SK-N-SH (cell line): ENCODE data around the gene IGSF9. TPM values are rescaled to one million over a fixed set of nuclear protein-coding genes. Genes with fewer than 3 reads are reported as not detected.

Experiments
- CTCF ChIA-PET: fragments of 300-600, 350-600 bp; formaldehyde crosslinking; extraction: SDS; loops from one replicate; lab custom pipeline; 2021; lab: Yijun Ruan, JAX
- POLR2A ChIA-PET: fragments of 350-600 bp; sonication (Branson Sonifier 250); formaldehyde crosslinking; extraction: SDS; loops from one replicate; lab custom pipeline; 2020; ENCODE audit warnings: antibody characterized with exemption, inconsistent platforms; lab: Yijun Ruan, JAX
- DNase-seq: peaks from one replicate; pipeline ENCODE4 v3.0.0; 2012
- H2AFZ ChIP-seq: fragments of 200-600 bp; sonication (generic); 2 replicates; pipeline ENCODE4 v1.8.1; 2016; ENCODE audit warnings: antibody characterized with exemption, mild to moderate bottlenecking, low read depth
- H3F3A ChIP-seq: fragments of 200-600 bp; sonication (generic); replicated peaks from 2 replicates; pipeline ENCODE3; 2016; ENCODE audit warnings: antibody characterized with exemption, mild to moderate bottlenecking; ENCODE audit not compliant: insufficient read depth
- H3K27ac ChIP-seq, 2 experiments: fragments of 200-500 bp in 1 of 2; fragments of 200-600 bp in 1 of 2; sonication (Bioruptor generic) in 1 of 2; sonication (generic), shearing (Covaris generic) in 1 of 2; 2 replicates each; pipeline versions ENCODE4 v1.5.1 to v1.6.1; 2014 to 2016; ENCODE audit warnings: low read depth in 2 of 2, inconsistent platforms in 1 of 2, low read length in 1 of 2, mild to moderate bottlenecking in 1 of 2, mixed read lengths in 1 of 2
- H3K27me3 ChIP-seq: fragments of 200-600 bp; sonication (generic), shearing (Covaris generic); 2 replicates; pipeline ENCODE4 v1.6.1; 2016; ENCODE audit warnings: mixed run types; ENCODE audit not compliant: insufficient read depth
- H3K36me3 ChIP-seq, 2 experiments: fragments of 200-500 bp in 1 of 2; fragments of 200-600 bp in 1 of 2; sonication (Bioruptor generic) in 1 of 2; sonication (generic) in 1 of 2; replicated peaks in 1 of 2; 2 replicates each; pipeline versions ENCODE3 to v1.5.1; 2014 to 2016; ENCODE audit warnings: low read length in 1 of 2, mild to moderate bottlenecking in 1 of 2; ENCODE audit not compliant: insufficient read depth in 2 of 2, control insufficient read depth in 1 of 2
- H3K4me1 ChIP-seq, 2 experiments: fragments of 200-500 bp in 1 of 2; fragments of 200-600 bp in 1 of 2; sonication (Bioruptor generic) in 1 of 2; sonication (generic), shearing (Covaris generic) in 1 of 2; 2 replicates each; pipeline versions ENCODE4 v1.5.1 to v1.6.1; 2014 to 2016; ENCODE audit warnings: low read depth in 1 of 2, low read length in 1 of 2, mixed run types in 1 of 2; ENCODE audit not compliant: insufficient read depth in 2 of 2, control insufficient read depth in 1 of 2
- H3K4me2 ChIP-seq: fragments of 200-600 bp; sonication (generic), shearing (Covaris generic); 2 replicates; pipeline ENCODE4 v1.6.1; 2017; ENCODE audit warnings: mixed run types
- H3K4me3 ChIP-seq, 2 experiments: fragments of 200-500 bp in 1 of 2; fragments of 200-600 bp in 1 of 2; sonication (Bioruptor generic) in 1 of 2; sonication (generic), shearing (Covaris generic) in 1 of 2; 2 replicates each; pipeline versions ENCODE4 v1.5.1 to v1.8.1; 2014 to 2016; ENCODE audit warnings: low read depth in 2 of 2, inconsistent platforms in 1 of 2, low read length in 1 of 2, mild to moderate bottlenecking in 1 of 2, mixed read lengths in 1 of 2, moderate library complexity in 1 of 2
- H3K79me2 ChIP-seq: fragments of 200-600 bp; sonication (generic); 2 replicates; pipeline ENCODE4 v1.8.1; 2017; ENCODE audit warnings: mild to moderate bottlenecking; ENCODE audit not compliant: insufficient read depth
- H3K9ac ChIP-seq: fragments of 200-600 bp; sonication (generic); 2 replicates; pipeline ENCODE4 v1.6.1; 2017; ENCODE audit warnings: mixed run types
- H3K9me2 ChIP-seq: fragments of 200-600 bp; sonication (generic); 2 replicates; pipeline ENCODE4 v1.6.1; 2017; ENCODE audit warnings: mixed run types
- H3K9me3 ChIP-seq: fragments of 200-600 bp; sonication (generic); 2 replicates; pipeline ENCODE4 v1.6.1; 2017; ENCODE audit warnings: mixed run types, mild to moderate bottlenecking, moderate library complexity
- H4K20me1 ChIP-seq: fragments of 200-600 bp; sonication (generic); 2 replicates; pipeline ENCODE4 v1.6.1; 2017; ENCODE audit warnings: mild to moderate bottlenecking, mixed run types; ENCODE audit not compliant: insufficient read depth
- MXI1 ChIP-seq: IDR thresholded peaks from 2 replicates; pipeline ENCODE4 v1.6.1; 2012; ENCODE audit warnings: mild to moderate bottlenecking, low read depth, low read length, improper control_type of control experiment
- POLR2AphosphoS5 ChIP-seq: IDR thresholded peaks from 2 replicates; pipeline ENCODE4 v1.6.1; 2012; ENCODE audit warnings: low read depth, low read length
- TCF12 ChIP-seq: IDR thresholded peaks from 2 replicates; pipeline ENCODE4 v1.4.0; 2012
- YY1 ChIP-seq: IDR thresholded peaks from 2 replicates; pipeline ENCODE4 v1.4.0; 2012; ENCODE audit warnings: low read depth, mild to moderate bottlenecking
- WGBS: methylation state at CpG from one replicate; pipeline ENCODE4 v1.1.6; 2017; ENCODE audit warnings: low lambda C conversion rate; 5-methylcytosine and 5-hydroxymethylcytosine counted together
- polyA plus RNA-seq, 3 experiments: library from polyadenylated mRNA; depleted of rRNA; stranded (reverse); fragments of >200 nt; gene quantifications; 2 replicates each; pipeline ENCODE4 v1.2.3, GENCODE V29; 2012
- TF ChIP-seq, protein P1 (sequence below): IDR thresholded peaks from 2 replicates; pipeline ENCODE4 v1.6.1; 2012; ENCODE audit warnings: mild to moderate bottlenecking, low read depth, low read length, moderate library complexity
- TF ChIP-seq, protein P2 (sequence below): fragments of 150-350 bp; IDR thresholded peaks from 2 replicates; pipeline ENCODE4 v1.6.1; 2017; ENCODE audit warnings: antibody characterized with exemption, low read length, low read depth, borderline replicate concordance
- TF ChIP-seq, protein P3 (sequence below): IDR thresholded peaks from 2 replicates; pipeline ENCODE4 v1.4.0; 2012; ENCODE audit warnings: low read depth

Gene IGSF9
- polyA plus RNA-seq, 1 of the 3 experiments (the other 2 are of a cell fraction), result 2.4 TPM

DNA sequence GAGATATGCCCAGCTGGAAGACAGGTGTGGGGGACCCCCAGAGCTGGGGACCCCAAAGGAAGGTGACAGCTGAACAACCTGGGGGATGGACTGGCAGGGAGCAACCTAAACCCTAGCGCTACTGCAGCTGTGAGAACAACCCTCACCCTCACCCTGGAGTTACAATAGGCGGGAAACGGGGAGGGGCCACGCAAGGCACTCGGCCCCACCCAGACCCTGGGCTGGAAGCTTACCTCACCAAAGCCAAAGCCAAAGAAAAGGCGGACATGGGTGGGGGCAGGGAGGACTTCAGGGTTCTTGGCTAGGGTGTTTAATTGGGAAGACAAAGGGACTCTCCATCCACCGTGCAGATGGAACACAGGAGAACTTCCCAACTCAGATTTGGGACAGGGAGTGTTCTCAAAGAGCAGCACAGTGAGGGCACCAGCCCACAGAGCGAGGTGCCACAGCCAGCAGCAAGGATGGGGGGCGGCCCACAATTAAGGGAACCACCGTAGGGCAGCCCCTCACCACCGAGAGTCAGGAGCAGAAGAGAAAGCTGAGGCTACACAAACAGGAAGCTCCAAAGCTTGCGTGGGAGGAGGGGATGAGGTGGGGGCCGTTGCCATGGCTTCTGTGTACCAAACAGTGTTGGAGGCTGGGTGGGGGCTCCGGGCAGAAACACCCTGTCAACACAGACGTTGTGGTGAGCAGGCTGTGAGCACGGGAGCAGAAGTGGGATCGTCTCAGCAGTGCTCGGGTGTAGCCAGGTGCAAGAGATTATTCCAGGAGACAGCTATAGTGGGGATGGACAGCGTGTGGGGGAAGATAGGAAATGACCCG, 22.0 kb downstream of the IGSF9 start (continued):
- TF ChIP-seq, protein P1, sequence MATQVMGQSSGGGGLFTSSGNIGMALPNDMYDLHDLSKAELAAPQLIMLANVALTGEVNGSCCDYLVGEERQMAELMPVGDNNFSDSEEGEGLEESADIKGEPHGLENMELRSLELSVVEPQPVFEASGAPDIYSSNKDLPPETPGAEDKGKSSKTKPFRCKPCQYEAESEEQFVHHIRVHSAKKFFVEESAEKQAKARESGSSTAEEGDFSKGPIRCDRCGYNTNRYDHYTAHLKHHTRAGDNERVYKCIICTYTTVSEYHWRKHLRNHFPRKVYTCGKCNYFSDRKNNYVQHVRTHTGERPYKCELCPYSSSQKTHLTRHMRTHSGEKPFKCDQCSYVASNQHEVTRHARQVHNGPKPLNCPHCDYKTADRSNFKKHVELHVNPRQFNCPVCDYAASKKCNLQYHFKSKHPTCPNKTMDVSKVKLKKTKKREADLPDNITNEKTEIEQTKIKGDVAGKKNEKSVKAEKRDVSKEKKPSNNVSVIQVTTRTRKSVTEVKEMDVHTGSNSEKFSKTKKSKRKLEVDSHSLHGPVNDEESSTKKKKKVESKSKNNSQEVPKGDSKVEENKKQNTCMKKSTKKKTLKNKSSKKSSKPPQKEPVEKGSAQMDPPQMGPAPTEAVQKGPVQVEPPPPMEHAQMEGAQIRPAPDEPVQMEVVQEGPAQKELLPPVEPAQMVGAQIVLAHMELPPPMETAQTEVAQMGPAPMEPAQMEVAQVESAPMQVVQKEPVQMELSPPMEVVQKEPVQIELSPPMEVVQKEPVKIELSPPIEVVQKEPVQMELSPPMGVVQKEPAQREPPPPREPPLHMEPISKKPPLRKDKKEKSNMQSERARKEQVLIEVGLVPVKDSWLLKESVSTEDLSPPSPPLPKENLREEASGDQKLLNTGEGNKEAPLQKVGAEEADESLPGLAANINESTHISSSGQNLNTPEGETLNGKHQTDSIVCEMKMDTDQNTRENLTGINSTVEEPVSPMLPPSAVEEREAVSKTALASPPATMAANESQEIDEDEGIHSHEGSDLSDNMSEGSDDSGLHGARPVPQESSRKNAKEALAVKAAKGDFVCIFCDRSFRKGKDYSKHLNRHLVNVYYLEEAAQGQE, result no peak
- TF ChIP-seq, protein P2, sequence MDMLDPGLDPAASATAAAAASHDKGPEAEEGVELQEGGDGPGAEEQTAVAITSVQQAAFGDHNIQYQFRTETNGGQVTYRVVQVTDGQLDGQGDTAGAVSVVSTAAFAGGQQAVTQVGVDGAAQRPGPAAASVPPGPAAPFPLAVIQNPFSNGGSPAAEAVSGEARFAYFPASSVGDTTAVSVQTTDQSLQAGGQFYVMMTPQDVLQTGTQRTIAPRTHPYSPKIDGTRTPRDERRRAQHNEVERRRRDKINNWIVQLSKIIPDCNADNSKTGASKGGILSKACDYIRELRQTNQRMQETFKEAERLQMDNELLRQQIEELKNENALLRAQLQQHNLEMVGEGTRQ, result no peak
- TF ChIP-seq POLR2AphosphoS5, result no peak
- TF ChIP-seq MXI1, result no peak
- TF ChIP-seq YY1, result no peak

GRCh38 chr1:159922511-159923202, 22.8 kb downstream of the IGSF9 start:
- TF ChIP-seq YY1 (no peak), TCF12 (0 out of 2 replicates have a peak, but pooled peaks have one; percentile 5)
- TF ChIP-seq, protein P3, sequence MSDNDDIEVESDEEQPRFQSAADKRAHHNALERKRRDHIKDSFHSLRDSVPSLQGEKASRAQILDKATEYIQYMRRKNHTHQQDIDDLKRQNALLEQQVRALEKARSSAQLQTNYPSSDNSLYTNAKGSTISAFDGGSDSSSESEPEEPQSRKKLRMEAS, result no peak

More at GRCh38 chr1:159922511-159923202, 22.8 kb downstream of the IGSF9 start:
- CTCF ChIA-PET, result interaction anchor here (0.7 to 22.3 kb wide), 8 partner anchors 11 to 157 kb away, joined by 3 to 460 read pairs (median 6); no protein-coding TSS in a partner anchor
- Histone ChIP-seq H3K4me1 (peaks cover 35% of the 10 kb centered on the region in 2 experiments), H3F3A (peaks cover 29% of the 10 kb centered on the region), H3K9me3 (no peaks in the 10 kb centered on the region), H4K20me1 (peaks cover 54% of the 10 kb centered on the region), H3K27me3 (no peaks in the 10 kb centered on the region), H3K79me2 (peaks cover 82% of the 10 kb centered on the region), H3K36me3 (peaks cover 25 to 28% of the 10 kb centered on the region in 2 experiments), H3K9me2 (no peaks in the 10 kb centered on the region), H3K4me2 (peak overlapping the region; percentile 93), H3K27ac (peak overlapping the region; percentile 73 to 97), H2AFZ (no peak overlapping the region), H3K4me3 (peak overlapping the region; percentile 91 to 97), H3K9ac (peak overlapping the region; percentile 100)
- POLR2A ChIA-PET, result interaction anchor here (1.1 kb wide), 1 partner anchor 23 kb away, joined by 3 read pairs; the partner anchor contains the start of gene IGSF9
- 57% methylated on average over 3 of the region's 8 CpGs for WGBS
- peak; percentile 62 for DNase-seq
